GM18858 (cell line): ENCODE results near the gene AMBN.
A peak's percentile ranks its signal among the peaks of the same experiment; 100 is the strongest.

Experiments
- ATAC-seq: cut with Tn5 transposase; IDR thresholded peaks from one replicate; pipeline ENCODE4 v1.9.1; 2021; ENCODE audit not compliant: unreplicated experiment

The AMBN gene

GRCh38 chr4:70591955-70592582 lies at the start of gene AMBN:
Gene AMBN, plus strand, starts transcription at chr4:70592256. Its CDS starts 103 bp downstream, at chr4:70592359.
- ATAC-seq = no peak

GRCh38 chr4:70544279-70544868 lies 47.7 kb upstream of the AMBN start:
- ATAC-seq = no peak

GRCh38 chr4:70556856-70557255 lies 35.2 kb upstream of the AMBN start:
- ATAC-seq = no peak

- ATAC-seq = peak; percentile 69
Observed at GRCh38 chr4:70559211-70559830, 32.7 kb upstream of the AMBN start.

GRCh38 chr4:70559924-70560323 lies 32.1 kb upstream of the AMBN start:
- ATAC-seq = no peak

- no peak for ATAC-seq
Observed at GRCh38 chr4:70564033-70564432, 28.0 kb upstream of the AMBN start.

GRCh38 chr4:70570796-70571195 lies 21.3 kb upstream of the AMBN start:
- ATAC-seq = no peak

GRCh38 chr4:70571772-70572171 lies 20.3 kb upstream of the AMBN start:
- no peak for ATAC-seq

GRCh38 chr4:70575964-70576363 lies 16.1 kb upstream of the AMBN start:
- no peak for ATAC-seq

GRCh38 chr4:70577220-70577927 lies 14.7 kb upstream of the AMBN start:
- no peak for ATAC-seq

- no peak for ATAC-seq
Observed at GRCh38 chr4:70581980-70582379, 10.1 kb upstream of the AMBN start.

GRCh38 chr4:70583952-70584834 lies 7.9 kb upstream of the AMBN start:
- no peak for ATAC-seq

- no peak for ATAC-seq
Observed at GRCh38 chr4:70586841-70587240, 5.2 kb upstream of the AMBN start.

- peak; percentile 100 for ATAC-seq
Observed at GRCh38 chr4:70589785-70590184, 2.3 kb upstream of the AMBN start.

GRCh38 chr4:70594196-70594595 lies 2.1 kb downstream of the AMBN start:
- no peak for ATAC-seq

- no peak for ATAC-seq
Observed at GRCh38 chr4:70600305-70600704, 8.2 kb downstream of the AMBN start.

- no peak for ATAC-seq
Observed at GRCh38 chr4:70600977-70601376, 8.9 kb downstream of the AMBN start.

- peak; percentile 98 for ATAC-seq
Observed at GRCh38 chr4:70601422-70602039, 9.5 kb downstream of the AMBN start.

GRCh38 chr4:70603856-70604255 lies 11.8 kb downstream of the AMBN start:
- ATAC-seq = no peak

GRCh38 chr4:70606459-70606858 lies 14.4 kb downstream of the AMBN start:
- ATAC-seq = no peak
